SK-N-MC (cell line): ENCODE results near the gene DDX42.
A peak's percentile ranks its signal among the peaks of the same experiment; 100 is the strongest.

Source experiments
- EZH2 ChIP-seq: fragments of 200-600 bp; sonication (generic); IDR thresholded peaks from one replicate; pipeline ENCODE4 v1.6.1; 2017; ENCODE audit warnings: antibody characterized with exemption
- FOXP2 ChIP-seq: optimal IDR thresholded peaks from 2 replicates; pipeline ENCODE3; 2011; ENCODE audit warnings: mild to moderate bottlenecking, moderate library complexity; ENCODE audit not compliant: insufficient read depth; ENCODE audit errors: extremely low read length, control extremely low read depth
- POLR2AphosphoS5 ChIP-seq: IDR thresholded peaks from 2 replicates; pipeline ENCODE4 v1.6.1; 2012; ENCODE audit warnings: mild to moderate bottlenecking, low read depth, low read length, borderline replicate concordance

DNA sequence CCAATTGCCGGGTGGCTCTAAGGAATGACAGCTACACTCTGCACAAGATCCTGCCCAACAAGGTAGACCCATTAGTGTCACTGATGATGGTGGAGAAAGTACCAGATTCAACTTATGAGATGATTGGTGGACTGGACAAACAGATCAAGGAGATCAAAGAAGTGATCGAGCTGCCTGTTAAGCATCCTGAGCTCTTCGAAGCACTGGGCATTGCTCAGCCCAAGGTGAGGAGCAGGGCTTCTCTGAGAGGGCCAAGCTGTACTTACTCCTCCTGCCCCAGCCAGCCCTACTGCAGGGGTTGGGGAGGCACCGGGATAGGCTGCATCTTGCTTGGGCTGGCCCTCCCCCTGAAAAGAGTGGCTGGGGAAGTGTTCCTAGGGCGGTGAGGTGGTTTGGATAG is 56.3 kb downstream of the DDX42 start:
- TF ChIP-seq POLR2AphosphoS5 (0 out of 2 replicates have a peak, but pooled peaks have one; percentile 22), EZH2 (no peak), FOXP2 (no peak)
